DND-41 (cell line): ENCODE measurements around the gene ZMYND19.

Source experiments
- ATAC-seq: fragments of 200-7000 bp; cut with Tn5 transposase; 3 replicates; pipeline ENCODE4 v1.9.1; 2021; ENCODE audit warnings: low read depth; ENCODE audit not compliant: insufficient read depth
- DNase-seq: peaks from one replicate; pipeline ENCODE4 v3.0.0-alpha.2; 2020
- H2AFZ ChIP-seq: 2 replicates; pipeline ENCODE4 v1.6.0; 2012; ENCODE audit warnings: low read depth, low read length
- H3K27ac ChIP-seq: 2 replicates; pipeline ENCODE4 v1.5.1; 2012; ENCODE audit warnings: low read length, inconsistent platforms
- H3K27me3 ChIP-seq: fragments of 200-600 bp; sonication (generic); 2 replicates; pipeline ENCODE4 v1.6.0; 2012; ENCODE audit warnings: low read length, mild to moderate bottlenecking, inconsistent platforms; ENCODE audit not compliant: insufficient read depth, poor library complexity
- H3K36me3 ChIP-seq: 2 replicates; pipeline ENCODE4 v1.5.1; 2012; ENCODE audit warnings: low read length, inconsistent platforms; ENCODE audit not compliant: insufficient read depth
- H3K4me1 ChIP-seq: 2 replicates; pipeline ENCODE4 v1.5.1; 2012; ENCODE audit warnings: mild to moderate bottlenecking, low read length; ENCODE audit not compliant: insufficient read depth
- H3K4me2 ChIP-seq: 2 replicates; pipeline ENCODE4 v1.6.0; 2012; ENCODE audit warnings: mild to moderate bottlenecking, moderate library complexity, low read length, inconsistent platforms; ENCODE audit not compliant: insufficient read depth
- H3K4me3 ChIP-seq, 2 experiments: fragments of 200-600 bp in 1 of 2; shearing (Covaris generic) in 1 of 2; 2 replicates each; pipeline ENCODE4 v1.5.1; 2012 to 2016; ENCODE audit warnings: inconsistent platforms in 2 of 2, low read length in 2 of 2, mild to moderate bottlenecking in 2 of 2, low read depth in 1 of 2, moderate library complexity in 1 of 2
- H3K79me2 ChIP-seq: 2 replicates; pipeline ENCODE4 v1.6.0; 2012; ENCODE audit warnings: low read length, inconsistent platforms; ENCODE audit not compliant: insufficient read depth
- H3K9ac ChIP-seq: 2 replicates; pipeline ENCODE4 v1.6.0; 2012; ENCODE audit warnings: low read depth, mild to moderate bottlenecking, inconsistent platforms, low read length, moderate library complexity
- H3K9me3 ChIP-seq: 2 replicates; pipeline ENCODE4 v1.5.1; 2012; ENCODE audit warnings: low read length, moderate library complexity, mild to moderate bottlenecking, inconsistent platforms; ENCODE audit not compliant: insufficient read depth, severe bottlenecking
- H4K20me1 ChIP-seq: 2 replicates; pipeline ENCODE4 v1.6.0; 2012; ENCODE audit warnings: low read length; ENCODE audit not compliant: insufficient read depth
- CTCF ChIP-seq: IDR thresholded peaks from 2 replicates; pipeline ENCODE4 v1.5.1; 2012; ENCODE audit warnings: borderline replicate concordance, low read length, moderate library complexity, mild to moderate bottlenecking; ENCODE audit not compliant: poor library complexity, severe bottlenecking; ENCODE audit errors: extremely low read depth
- EZH2 ChIP-seq: IDR thresholded peaks from 3 replicates; pipeline ENCODE4 v1.6.1; 2012; ENCODE audit warnings: borderline replicate concordance, low read depth, mild to moderate bottlenecking, moderate library complexity, low read length, inconsistent platforms; ENCODE audit not compliant: severe bottlenecking

ZMYND19 gene

GRCh38 chr9:137590469-137591383 is at the start of gene ZMYND19:
Gene ZMYND19, minus strand, starts transcription at chr9:137590512. Its CDS starts 249 bp downstream, at chr9:137590263.
- Histone ChIP-seq H3K4me3 (peak within 1 kb of the TSS; percentile 68 to 90), H3K27ac (peak within 1 kb of the TSS; percentile 50), H3K9ac (peak within 1 kb of the TSS; percentile 86), H3K4me2 (peak within 1 kb of the TSS; percentile 97), H3K9me3 (no peaks in the 10 kb centered on the region), H3K27me3 (no peaks in the 10 kb centered on the region), H3K36me3 (peaks cover 36% of the 10 kb centered on the region), H3K4me1 (peaks cover 29% of the 10 kb centered on the region), H3K79me2 (peaks cover 24% of the 10 kb centered on the region), H2AFZ (peak within 1 kb of the TSS; percentile 86), H4K20me1 (peaks cover 43% of the 10 kb centered on the region)
- ATAC-seq (peak; percentile 94), DNase-seq (peak; percentile 85)
- TF ChIP-seq EZH2 (no peak), CTCF (no peak)

- no peak for DNase-seq
- Histone ChIP-seq H3K4me2 (no peak overlapping the region), H3K36me3 (peaks cover 14% of the 10 kb centered on the region), H3K79me2 (peaks cover 90% of the 10 kb centered on the region), H3K9ac (no peak overlapping the region), H3K27me3 (no peaks in the 10 kb centered on the region), H3K9me3 (no peaks in the 10 kb centered on the region), H3K4me3 (no peak overlapping the region), H3K27ac (0 out of 2 replicates have a peak overlapping the region, but pooled peaks have one; percentile 6), H4K20me1 (peaks cover 46% of the 10 kb centered on the region), H2AFZ (no peak overlapping the region), H3K4me1 (0 out of 2 replicates have a peak, but pooled peaks cover 3% of the 10 kb centered on the region)
- peak; percentile 77 for ATAC-seq
- TF ChIP-seq CTCF (no peak), EZH2 (no peak)
These were observed 49.2 kb upstream of the ZMYND19 start for GRCh38 chr9:137639303-137640051.

DNA sequence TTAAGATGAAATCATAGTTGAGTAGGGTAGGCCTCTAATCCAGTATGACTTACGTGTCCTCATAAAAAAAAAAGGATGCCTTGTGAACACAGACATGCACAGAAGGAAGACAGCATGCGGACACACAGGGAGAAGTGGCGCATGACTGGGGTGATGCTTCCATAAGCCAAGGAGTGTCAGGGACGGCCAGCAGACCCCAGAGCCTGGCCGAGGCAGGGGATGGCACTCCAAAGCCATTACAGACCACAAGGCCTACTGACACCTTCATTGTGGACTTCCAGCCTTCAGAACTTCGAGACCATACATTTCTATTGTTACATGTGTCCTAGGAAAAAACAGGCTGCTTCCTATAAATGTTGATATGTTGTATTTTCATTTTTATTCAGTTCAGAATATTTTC is 48.4 kb upstream of the ZMYND19 start:
- H3K4me1 ChIP-seq, result 0 out of 2 replicates have a peak, but pooled peaks cover 3% of the 10 kb centered on the region
- H4K20me1 ChIP-seq, result peaks cover 47% of the 10 kb centered on the region
- no peak overlapping the region for H3K9ac ChIP-seq
- DNase-seq, result no peak
- no peak for ATAC-seq
- 0 out of 2 replicates have a peak overlapping the region, but pooled peaks have one; percentile 35 for H3K4me2 ChIP-seq
- no peaks in the 10 kb centered on the region for H3K27me3 ChIP-seq
- H2AFZ ChIP-seq, result no peak overlapping the region
- H3K9me3 ChIP-seq, result no peaks in the 10 kb centered on the region
- H3K4me3 ChIP-seq, result no peak overlapping the region
- peaks cover 10% of the 10 kb centered on the region for H3K36me3 ChIP-seq
- no peak overlapping the region for H3K27ac ChIP-seq
- TF ChIP-seq EZH2 (no peak), CTCF (no peak)
- peaks cover 91% of the 10 kb centered on the region for H3K79me2 ChIP-seq
